ENCODE data around the gene LGR6. TPM values are rescaled to one million over a fixed set of nuclear protein-coding genes. Genes with fewer than 3 reads are reported as not detected.

The LGR6 gene
- total and polyA plus RNA-seq, 2 of the 8 experiments (the other 6 are each of a cell fraction or from before 2014, with no cell fraction given) = 0.50 to 1.0 TPM

DNA sequence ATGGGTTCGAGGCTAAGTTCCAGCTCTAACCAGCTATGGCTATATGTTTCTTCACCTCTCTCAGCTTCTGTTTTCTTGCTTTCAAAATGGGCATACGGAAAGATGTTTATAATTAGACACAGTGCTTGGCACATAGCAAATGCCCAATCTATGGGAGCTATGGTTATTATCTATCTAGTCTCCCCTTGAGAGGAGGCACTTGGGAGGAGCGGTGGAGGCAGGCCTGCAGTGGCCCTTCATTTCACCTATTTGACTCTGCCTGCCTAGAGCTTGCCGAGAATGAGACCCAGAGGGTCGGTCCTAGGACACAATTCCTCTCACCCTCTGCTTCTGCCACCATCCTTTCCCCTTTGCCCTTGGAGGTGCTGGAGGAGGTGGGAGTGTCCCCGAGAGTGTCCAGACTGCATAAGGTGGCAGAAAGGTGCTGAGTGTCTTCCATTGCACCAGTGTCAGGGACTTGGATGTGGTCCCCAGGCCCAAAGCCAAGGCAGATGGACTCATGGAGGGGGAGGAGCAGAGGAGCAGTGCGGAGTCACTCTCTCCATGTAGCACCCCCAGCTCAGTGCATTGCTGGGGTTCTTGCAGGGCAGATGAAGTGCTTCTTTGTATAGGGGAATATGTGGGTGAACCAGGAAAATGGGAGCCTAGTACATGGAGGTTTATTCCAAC, 9.0 kb downstream of the LGR6 start:
- Histone ChIP-seq H2BK5ac (ENCODE audit: low read depth, low read length) (peak overlapping the region; percentile 52; the same call in 1 of the 2 replicates), H3K27ac (ENCODE audit: low read depth, low read length) (no peak overlapping the region), H4K5ac (ENCODE audit: insufficient read length, low read depth, low read length) (no peak overlapping the region), H3K4me1 (replicated peaks in 1 of 4; ENCODE audit: control insufficient read depth in 3 of 4, insufficient read depth in 4 of 4, low read length in 3 of 4) (peaks cover 0 to 2% (median 0%) of the 10 kb centered on the region in 4 experiments; a peak in 1 of 7 replicates), H3K14ac (ENCODE audit: insufficient read length) (no peak overlapping the region), H4K91ac (replicated peaks; ENCODE audit: insufficient read length, low read length) (no peak overlapping the region), H2AK5ac (ENCODE audit: low read depth, low read length) (no peak overlapping the region), H3K9ac (replicated peaks in 1 of 4; ENCODE audit: extremely low read depth in 1 of 4, low read depth in 3 of 4, low read length in 3 of 4) (no peak overlapping the region), H4K20me1 (replicated peaks in 1 of 2; ENCODE audit: control insufficient read depth in 1 of 2, insufficient read depth in 2 of 2, low read length in 2 of 2) (peaks cover 0 to 3% of the 10 kb centered on the region in 2 experiments), H3K9me3 (ENCODE audit: insufficient read depth in 2 of 2, low read depth in 1 of 2, low read length in 1 of 2) (no peaks in the 10 kb centered on the region), H2BK12ac (ENCODE audit: low read depth, low read length) (0 out of 2 replicates have a peak overlapping the region, but pooled peaks have one; percentile 68), H3K36me3 (ENCODE audit: control insufficient read depth in 2 of 4, insufficient read depth in 4 of 4, low read length in 3 of 4) (no peaks in the 10 kb centered on the region), H3K79me1 (ENCODE audit: low read depth, low read length) (no peaks in the 10 kb centered on the region; the same call in 1 of the 2 replicates), H3K18ac (ENCODE audit: extremely low read depth, low read length) (no peak overlapping the region), H2AFZ (ENCODE audit: low read length) (no peak overlapping the region), H3K4ac (replicated peaks; ENCODE audit: insufficient read length, low read depth, low read length) (no peak overlapping the region), H3K23me2 (ENCODE audit: low read depth, low read length) (peaks cover 18% of the 10 kb centered on the region; the same call in 1 of the 2 replicates), H4K8ac (ENCODE audit: extremely low read depth, insufficient read depth, low read length) (no peak overlapping the region), H2BK15ac (ENCODE audit: low read length) (no peak overlapping the region), H2BK20ac (ENCODE audit: low read length) (no peak overlapping the region), H3K4me2 (ENCODE audit: insufficient read depth in 1 of 2, low read depth in 2 of 2, low read length in 2 of 2) (no peak overlapping the region), H2BK120ac (replicated peaks; ENCODE audit: low read depth, low read length) (no peak overlapping the region), H3K56ac (replicated peaks; ENCODE audit: insufficient read length, low read depth, low read length) (no peak overlapping the region), H3K4me3 (ENCODE audit: extremely low read depth in 1 of 4, insufficient read depth in 2 of 4, low read depth in 3 of 4, low read length in 4 of 4) (no peak overlapping the region), H3K79me2 (ENCODE audit: control insufficient read depth in 1 of 2, insufficient read depth in 2 of 2, low read length in 2 of 2) (no peaks in the 10 kb centered on the region), H3K27me3 (replicated peaks in 1 of 4; ENCODE audit: control insufficient read depth in 3 of 4, extremely low read depth in 1 of 4, insufficient read depth in 3 of 4, low read length in 3 of 4) (no peaks in the 10 kb centered on the region; a peak in 1 of 7 replicates), H3K23ac (ENCODE audit: insufficient read length) (no peak overlapping the region)
- DNase-seq (ENCODE audit: low read depth in 1 of 2, low spot score in 2 of 2) (no peak), FAIRE-seq (no peak)
- TF ChIP-seq CEBPB (IDR thresholded peaks at IDR 0.05; ENCODE audit: low read depth, low read length) = no peak
- TF ChIP-seq, protein P1, sequence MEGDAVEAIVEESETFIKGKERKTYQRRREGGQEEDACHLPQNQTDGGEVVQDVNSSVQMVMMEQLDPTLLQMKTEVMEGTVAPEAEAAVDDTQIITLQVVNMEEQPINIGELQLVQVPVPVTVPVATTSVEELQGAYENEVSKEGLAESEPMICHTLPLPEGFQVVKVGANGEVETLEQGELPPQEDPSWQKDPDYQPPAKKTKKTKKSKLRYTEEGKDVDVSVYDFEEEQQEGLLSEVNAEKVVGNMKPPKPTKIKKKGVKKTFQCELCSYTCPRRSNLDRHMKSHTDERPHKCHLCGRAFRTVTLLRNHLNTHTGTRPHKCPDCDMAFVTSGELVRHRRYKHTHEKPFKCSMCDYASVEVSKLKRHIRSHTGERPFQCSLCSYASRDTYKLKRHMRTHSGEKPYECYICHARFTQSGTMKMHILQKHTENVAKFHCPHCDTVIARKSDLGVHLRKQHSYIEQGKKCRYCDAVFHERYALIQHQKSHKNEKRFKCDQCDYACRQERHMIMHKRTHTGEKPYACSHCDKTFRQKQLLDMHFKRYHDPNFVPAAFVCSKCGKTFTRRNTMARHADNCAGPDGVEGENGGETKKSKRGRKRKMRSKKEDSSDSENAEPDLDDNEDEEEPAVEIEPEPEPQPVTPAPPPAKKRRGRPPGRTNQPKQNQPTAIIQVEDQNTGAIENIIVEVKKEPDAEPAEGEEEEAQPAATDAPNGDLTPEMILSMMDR (IDR thresholded peaks at IDR 0.05; ENCODE audit: control extremely low read depth in 1 of 3, insufficient read depth in 1 of 3, low read depth in 1 of 3, low read length in 3 of 3) = no peak
- 82% methylated on average over 7 of the region's 7 CpGs; no CpG with 5 or more reads in 1 of the 2 experiments for WGBS, 2 experiments (ENCODE audit: extremely low coverage in 1 of 2, insufficient coverage in 1 of 2, insufficient read length in 1 of 2, insufficient replicate concordance in 2 of 2, low coverage in 1 of 2, low lambda C conversion rate in 2 of 2, missing lambda C conversion rate in 1 of 2)
- POLR2A ChIA-PET (ENCODE audit: partially characterized antibody) = no interaction called here
- CTCF ChIA-PET (ENCODE audit: partially characterized antibody) = interaction anchor here (0.6 to 2.6 kb wide), 10 partner anchors 10 to 129 kb away, joined by 3 to 16 read pairs (median 3); partner anchors contain the start of gene LGR6
